GM21825 (cell line): ENCODE measurements around the gene POLR2M.

Experiments
- ATAC-seq: cut with Tn5 transposase; IDR thresholded peaks from one replicate; pipeline ENCODE4 v1.9.1; 2021; ENCODE audit warnings: mild to moderate bottlenecking, moderate library complexity; ENCODE audit not compliant: unreplicated experiment

POLR2M gene

GRCh38 chr15:57706405-57707209 lies at the start of gene POLR2M:
Gene POLR2M, plus strand, starts transcription at chr15:57706714. Its CDS starts 129 bp downstream, at chr15:57706843.
- peak; percentile 95 for ATAC-seq

DNA sequence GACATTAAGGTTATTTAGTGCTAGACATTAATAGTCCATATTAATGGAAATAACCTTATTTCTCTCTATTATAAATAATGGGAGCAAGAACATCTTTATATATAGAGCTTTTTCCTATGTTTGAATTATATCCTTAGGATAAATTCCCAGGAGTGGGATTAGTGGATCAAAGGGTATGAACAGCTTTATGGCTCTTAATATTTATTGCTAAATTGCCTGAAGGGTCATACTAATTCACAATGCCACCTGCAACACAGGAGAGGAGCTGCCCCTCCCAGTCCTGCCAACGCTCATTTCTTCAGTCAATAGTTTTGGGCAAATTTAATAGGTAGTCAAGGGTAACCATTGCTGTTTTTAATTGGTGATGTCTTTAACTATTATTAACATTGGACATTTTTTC lies 48.9 kb upstream of the POLR2M start:
- no peak for ATAC-seq

DNA sequence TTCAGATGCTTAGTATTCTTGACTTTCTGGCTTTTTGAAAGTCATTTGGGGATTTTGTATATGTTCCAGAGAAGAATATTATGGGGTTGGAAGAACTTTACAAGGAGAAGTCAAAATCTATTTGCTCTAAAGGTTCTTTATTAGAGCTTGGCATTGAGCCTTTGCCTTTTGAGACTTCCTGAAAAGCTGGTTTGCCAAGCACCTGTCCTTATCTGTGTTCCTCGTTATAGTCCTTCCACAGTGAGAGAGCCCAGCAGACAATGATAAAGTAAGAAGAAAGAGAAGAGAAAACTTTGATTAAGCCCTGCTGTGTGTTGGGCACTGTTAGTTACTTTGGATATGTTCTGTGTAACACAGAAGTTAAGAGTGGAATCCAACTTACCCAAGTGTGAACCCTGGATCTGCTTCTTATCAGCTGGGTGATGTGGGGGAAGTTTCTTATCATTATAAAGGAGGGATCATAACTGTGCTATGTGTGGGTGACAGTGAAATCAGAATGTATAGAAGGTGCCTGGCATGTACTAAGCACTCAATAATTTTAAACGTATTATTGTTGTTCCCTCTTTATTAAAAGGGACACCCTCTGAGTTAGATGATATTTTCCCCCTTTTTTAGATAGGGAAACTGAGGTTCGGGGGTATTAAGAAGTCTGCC lies 44.3 kb upstream of the POLR2M start:
- ATAC-seq = no peak

GRCh38 chr15:57662802-57663201 lies 43.7 kb upstream of the POLR2M start:
- no peak for ATAC-seq

DNA sequence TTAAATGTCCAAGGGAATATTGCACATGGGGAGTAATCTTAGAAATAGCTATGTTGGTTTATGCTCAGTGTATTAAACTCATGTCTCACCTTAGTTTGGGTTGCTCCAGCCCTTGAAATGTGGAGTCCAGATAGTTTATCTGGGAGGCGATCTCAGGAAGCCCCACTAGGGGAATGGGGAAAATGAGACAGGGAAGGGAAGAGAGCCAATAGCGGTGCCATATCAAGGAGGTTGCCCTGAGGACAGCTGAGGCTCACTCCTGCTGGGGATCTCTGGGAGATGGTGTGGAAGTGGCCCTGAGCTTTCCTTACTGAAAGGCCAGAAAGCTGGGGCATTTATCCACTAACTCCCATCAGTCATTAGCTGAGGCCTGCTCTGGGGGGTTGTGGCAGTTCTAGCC lies 43.3 kb upstream of the POLR2M start:
- no peak for ATAC-seq

- no peak for ATAC-seq
Observed at GRCh38 chr15:57665194-57665593, 41.3 kb upstream of the POLR2M start.

DNA sequence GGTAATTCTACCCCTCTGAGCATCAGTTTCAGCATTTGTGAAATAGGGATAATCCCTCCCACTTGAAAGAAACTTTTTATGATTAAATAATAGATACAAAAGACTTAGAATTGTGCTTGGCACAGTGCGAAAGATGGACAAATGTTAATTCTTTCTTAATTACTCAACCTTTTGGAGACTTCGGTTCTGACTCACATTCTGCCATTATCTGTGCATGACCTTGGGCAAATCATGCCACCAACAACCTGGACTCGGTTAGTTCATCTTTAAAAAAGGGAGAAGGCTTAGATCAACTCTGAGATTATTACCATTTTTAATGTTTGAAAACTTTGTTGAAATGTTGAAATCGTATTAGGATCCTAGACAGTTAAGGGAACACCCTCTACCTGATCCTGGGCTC lies 40.6 kb upstream of the POLR2M start:
- no peak for ATAC-seq

- no peak for ATAC-seq
Observed at GRCh38 chr15:57667171-57667849, 39.2 kb upstream of the POLR2M start.

DNA sequence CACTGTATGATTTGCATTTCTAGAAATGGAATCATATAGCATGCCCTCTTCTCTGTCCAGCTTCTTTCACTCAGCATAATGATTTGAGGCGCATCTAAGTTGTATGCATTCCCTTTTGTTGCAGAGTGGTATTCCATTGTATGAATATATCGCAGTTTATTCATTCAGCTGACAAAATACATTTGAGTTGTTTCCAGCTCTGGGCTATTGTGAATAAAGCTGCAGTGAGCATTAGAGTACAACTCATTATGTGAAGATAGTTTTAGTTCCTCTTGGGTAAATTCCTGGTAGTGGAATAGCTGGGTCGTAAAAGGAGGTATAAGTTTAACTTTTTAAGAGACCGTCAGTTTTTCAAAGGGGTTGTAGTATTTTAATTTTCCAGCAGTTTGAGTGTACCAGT lies 38.5 kb upstream of the POLR2M start:
- ATAC-seq = no peak

GRCh38 chr15:57671636-57672035 lies 34.9 kb upstream of the POLR2M start:
- no peak for ATAC-seq

DNA sequence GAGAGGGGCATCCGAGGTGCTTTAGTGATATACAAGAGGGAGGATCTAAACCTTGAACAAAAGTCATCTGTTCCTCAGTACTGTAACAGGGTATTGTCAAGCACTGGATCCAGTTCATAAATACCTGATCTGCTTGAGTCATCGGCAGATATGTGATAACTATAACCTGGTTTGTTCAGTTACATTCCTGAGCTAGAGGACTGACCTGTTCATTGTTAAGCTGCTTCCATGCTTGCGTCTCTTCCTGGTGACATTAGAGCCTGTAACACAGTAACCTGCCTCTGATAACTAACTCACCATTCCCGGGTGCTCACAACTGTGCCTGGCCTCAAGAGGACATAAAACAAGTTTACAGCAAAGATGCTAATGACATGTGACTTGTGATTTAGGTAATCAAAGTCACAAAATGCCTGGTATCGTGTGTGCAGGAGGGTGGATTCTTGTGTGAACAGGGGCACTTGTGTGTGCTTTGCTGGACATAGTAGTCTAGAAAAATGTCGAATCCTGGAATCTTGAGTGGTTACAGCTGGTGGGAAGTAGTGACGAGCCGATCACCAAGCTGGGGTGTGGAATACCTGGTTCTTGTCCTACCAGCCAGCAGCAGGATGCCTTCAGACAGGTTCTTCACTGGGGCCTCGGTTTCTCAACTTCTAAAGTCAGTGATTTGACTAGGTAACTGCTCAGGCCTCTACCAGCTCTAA lies 30.9 kb upstream of the POLR2M start:
- ATAC-seq = no peak

DNA sequence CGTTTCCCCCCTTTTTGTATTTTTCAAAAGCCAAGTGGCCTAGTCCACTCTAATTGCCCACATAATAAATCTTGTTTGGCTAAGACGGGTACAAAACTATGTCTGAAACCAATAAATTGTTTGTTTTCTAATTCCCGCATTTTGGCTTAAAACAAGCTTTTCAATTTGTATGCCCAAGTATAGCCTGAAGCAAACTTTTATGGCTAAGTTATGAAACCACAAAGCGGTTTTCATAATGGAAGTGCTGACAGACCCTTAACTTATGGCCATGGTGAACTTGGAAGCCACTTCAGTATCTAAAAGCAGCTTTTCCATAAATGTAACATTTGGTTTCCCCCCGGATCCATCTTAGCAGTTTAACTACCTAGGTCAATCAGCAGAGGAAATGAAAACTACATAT lies 29.9 kb upstream of the POLR2M start:
- ATAC-seq = no peak

- ATAC-seq = no peak
Observed at GRCh38 chr15:57677204-57677603, 29.3 kb upstream of the POLR2M start.

- no peak for ATAC-seq
Observed at GRCh38 chr15:57680021-57680420, 26.5 kb upstream of the POLR2M start.

DNA sequence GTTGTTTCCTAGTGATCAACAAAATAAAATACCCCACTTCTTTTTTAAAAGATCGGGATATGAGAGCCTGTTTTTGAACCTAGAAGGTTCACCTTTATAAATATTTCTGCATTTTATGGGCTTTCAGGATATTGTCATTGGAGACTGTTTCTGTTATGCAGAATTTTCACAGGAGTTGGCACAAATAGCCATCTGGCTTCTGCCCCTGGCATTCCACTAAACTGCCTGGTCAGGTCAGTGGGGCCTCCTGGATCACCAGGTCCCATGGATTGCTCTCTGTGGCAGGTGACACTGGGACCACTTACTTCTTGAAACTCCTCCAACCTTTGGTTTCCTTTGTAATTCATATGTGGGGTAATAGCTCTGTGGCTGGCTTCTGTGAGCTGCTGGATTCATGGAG lies 25.5 kb upstream of the POLR2M start:
- ATAC-seq = no peak

DNA sequence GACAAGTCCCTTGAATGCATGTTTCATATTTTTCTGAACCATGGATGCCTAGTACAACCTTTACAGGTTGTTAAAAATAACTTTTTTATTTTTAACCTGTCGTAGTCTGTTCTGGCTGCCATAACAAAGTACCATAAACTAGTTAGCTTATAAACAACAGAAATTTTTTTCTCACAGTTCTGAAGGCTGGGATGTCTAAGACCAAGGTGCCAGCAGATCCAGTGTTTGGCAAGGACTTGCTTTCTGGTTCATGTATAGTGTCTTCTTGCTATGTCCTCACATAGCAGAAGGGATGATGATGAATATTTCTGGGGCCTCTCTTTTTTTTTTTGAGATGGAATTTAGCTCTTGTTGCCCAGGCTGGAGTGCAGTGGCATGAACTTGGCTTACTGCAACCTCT lies 23.0 kb upstream of the POLR2M start:
- ATAC-seq = no peak

DNA sequence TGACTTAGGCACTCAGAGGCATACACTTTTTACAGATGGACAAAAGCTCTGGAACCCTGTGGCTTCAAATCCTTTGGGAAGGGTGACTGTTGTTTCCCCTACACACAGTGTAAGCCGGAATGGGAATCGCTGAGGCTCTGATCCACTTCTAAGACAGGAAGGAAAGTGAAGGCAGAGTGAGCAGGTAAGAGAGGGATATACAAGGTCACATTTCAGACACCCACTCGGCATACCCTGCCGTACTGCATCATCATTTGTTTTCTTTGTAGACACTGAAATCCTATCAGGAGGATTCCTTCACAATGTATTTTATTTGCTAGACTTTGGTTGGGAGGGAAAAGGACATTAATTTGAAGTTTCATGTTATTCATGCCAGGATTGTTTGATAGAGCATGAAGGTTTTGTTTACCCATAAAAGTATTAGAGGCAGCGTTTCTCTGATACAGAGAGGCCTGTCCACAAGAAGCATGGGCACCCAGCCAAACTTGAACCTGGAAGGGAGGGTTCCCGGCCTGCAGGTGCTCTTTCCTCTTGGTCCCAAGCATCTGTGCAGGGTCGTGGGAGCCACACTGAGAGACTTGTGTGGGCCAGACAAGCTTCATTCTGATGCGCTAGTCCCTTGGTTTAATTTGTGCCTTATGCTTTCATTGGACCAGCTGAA lies 21.9 kb upstream of the POLR2M start:
- ATAC-seq = no peak

- ATAC-seq = no peak
Observed at GRCh38 chr15:57685306-57686095, 21.0 kb upstream of the POLR2M start.

GRCh38 chr15:57686657-57687056 lies 19.9 kb upstream of the POLR2M start:
- ATAC-seq = no peak

- no peak for ATAC-seq
Observed at GRCh38 chr15:57690341-57690966, 16.1 kb upstream of the POLR2M start.
